ENCODE results near the gene BMP7.

BMP7 gene

DNA sequence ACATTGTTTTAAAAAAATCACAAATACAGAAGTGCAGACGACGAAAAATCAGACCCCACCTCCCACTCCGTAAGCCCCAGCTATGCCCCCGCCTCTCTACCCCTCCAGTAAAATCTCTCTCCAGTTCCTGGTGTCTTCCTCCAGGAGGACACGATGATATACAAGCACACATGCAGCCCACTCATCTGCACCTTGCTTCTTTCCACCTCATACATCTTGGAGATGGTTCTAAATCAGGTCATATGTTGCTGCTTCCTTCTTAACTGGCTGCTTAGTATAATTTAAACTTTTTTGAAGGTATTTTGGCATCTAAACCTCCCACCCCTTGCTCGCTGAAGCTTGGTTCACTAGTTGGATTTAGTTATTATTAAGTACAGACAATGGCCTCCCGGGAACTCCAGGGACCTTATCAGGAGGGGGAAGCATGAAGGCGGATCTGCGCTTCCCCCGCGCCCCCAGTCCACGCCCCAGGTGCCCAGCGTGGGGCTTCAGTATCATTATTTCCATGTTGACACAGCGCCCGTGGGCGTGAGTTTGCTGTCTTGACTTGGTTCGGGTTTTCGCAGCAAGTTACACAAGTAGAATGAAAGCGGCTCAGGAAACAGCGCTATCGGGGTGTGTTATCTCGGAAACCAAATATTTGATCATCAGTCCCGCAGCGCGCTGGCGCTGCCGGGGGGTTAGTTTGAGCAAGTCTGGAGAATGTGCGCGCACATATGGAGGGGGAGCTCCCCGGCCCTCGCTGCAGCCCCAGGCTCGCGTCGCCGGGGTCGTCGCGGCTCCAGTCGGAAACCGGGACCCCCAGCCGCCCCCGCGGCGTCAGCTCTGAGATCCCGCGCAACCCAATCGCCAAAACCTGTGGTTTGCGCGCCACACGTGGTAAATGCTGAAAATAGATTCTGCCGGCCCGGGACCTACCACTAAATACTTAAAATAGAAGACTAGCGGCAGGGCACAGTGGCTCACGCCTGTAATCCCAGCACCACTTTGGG, 2.3 kb downstream of the BMP7 start:
- Histone ChIP-seq H3K4me1 (ENCODE audit: control insufficient read depth in 1 of 2, insufficient read depth in 1 of 2, low read depth in 1 of 2, low read length in 1 of 2) (no peaks in the 10 kb centered on the region), H3K9me3 (no peaks in the 10 kb centered on the region), H3K4me3 (ENCODE audit: low read depth in 1 of 2, low read length in 1 of 2) (no peak overlapping the region), H3K27ac (no peak overlapping the region), H3K27me3 (peaks cover 100% of the 10 kb centered on the region), H3K36me3 (no peaks in the 10 kb centered on the region)
- TF ChIP-seq, protein P1, sequence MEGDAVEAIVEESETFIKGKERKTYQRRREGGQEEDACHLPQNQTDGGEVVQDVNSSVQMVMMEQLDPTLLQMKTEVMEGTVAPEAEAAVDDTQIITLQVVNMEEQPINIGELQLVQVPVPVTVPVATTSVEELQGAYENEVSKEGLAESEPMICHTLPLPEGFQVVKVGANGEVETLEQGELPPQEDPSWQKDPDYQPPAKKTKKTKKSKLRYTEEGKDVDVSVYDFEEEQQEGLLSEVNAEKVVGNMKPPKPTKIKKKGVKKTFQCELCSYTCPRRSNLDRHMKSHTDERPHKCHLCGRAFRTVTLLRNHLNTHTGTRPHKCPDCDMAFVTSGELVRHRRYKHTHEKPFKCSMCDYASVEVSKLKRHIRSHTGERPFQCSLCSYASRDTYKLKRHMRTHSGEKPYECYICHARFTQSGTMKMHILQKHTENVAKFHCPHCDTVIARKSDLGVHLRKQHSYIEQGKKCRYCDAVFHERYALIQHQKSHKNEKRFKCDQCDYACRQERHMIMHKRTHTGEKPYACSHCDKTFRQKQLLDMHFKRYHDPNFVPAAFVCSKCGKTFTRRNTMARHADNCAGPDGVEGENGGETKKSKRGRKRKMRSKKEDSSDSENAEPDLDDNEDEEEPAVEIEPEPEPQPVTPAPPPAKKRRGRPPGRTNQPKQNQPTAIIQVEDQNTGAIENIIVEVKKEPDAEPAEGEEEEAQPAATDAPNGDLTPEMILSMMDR (IDR thresholded peaks at IDR 0.05): no peak

- TF ChIP-seq, protein P1 (IDR thresholded peaks at IDR 0.05): no peak
- H3K4me1 ChIP-seq (ENCODE audit: control insufficient read depth in 1 of 2, insufficient read depth in 1 of 2, low read depth in 1 of 2, low read length in 1 of 2): no peaks in the 10 kb centered on the region
Observed at GRCh38 chr20:57262784-57263609, 3.4 kb downstream of the BMP7 start.

GRCh38 chr20:57262301-57262700, 4.1 kb downstream of the BMP7 start:
- Histone ChIP-seq H3K36me3 (no peaks in the 10 kb centered on the region), H3K27ac (no peak overlapping the region), H3K9me3 (no peaks in the 10 kb centered on the region), H3K27me3 (peaks cover 100% of the 10 kb centered on the region), H3K4me3 (ENCODE audit: low read depth in 1 of 2, low read length in 1 of 2) (no peak overlapping the region), H3K4me1 (ENCODE audit: control insufficient read depth in 1 of 2, insufficient read depth in 1 of 2, low read depth in 1 of 2, low read length in 1 of 2) (no peaks in the 10 kb centered on the region)
- TF ChIP-seq, protein P1 (IDR thresholded peaks at IDR 0.05): no peak

More at GRCh38 chr20:57262784-57263609, 3.4 kb downstream of the BMP7 start:
- Histone ChIP-seq H3K27me3 (peaks cover 100% of the 10 kb centered on the region), H3K9me3 (no peaks in the 10 kb centered on the region), H3K27ac (no peak overlapping the region), H3K4me3 (ENCODE audit: low read depth in 1 of 2, low read length in 1 of 2) (no peak overlapping the region), H3K36me3 (no peaks in the 10 kb centered on the region)

DNA sequence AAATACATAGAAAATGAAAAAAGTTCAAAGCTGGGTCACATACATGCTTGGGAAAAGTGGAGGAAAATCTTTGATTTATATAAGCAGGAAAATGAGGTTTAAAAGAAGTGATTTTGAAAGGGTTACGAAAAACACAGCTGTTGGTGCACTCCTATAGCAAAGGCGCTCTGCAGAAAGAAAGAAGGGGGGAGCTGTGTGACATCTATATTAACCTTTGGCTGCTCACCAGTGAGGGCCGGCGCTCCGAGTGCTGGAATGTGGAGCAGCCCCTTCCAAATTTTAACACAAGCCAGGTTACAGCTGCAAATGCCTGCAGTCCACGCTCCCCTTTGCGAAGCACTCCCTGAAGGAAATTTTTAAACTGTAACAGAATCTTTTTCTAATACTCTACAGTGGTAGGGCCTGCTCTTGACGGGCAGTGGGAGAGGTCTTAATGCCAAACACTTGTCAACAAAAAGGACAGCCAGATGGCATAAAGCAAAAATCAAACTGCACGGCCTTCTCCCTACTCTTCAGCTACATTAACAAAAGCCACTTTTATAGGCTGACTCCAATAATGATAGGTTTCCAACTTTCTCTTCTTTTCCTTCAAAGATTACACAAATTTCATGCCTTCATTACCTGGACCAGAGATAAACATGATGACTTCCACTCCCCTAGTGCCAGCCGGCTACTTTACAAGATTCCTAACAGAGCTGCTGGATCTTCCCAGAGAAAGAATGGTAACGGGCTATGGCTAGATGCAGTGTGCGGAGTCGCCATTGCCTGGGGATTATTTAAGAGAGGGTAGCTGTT, 4.8 kb downstream of the BMP7 start:
- TF ChIP-seq, protein P1 (IDR thresholded peaks at IDR 0.05): no peak
- Histone ChIP-seq H3K4me3 (ENCODE audit: low read depth in 1 of 2, low read length in 1 of 2) (no peak overlapping the region), H3K27me3 (peaks cover 97% of the 10 kb centered on the region), H3K27ac (no peak overlapping the region), H3K4me1 (ENCODE audit: control insufficient read depth in 1 of 2, insufficient read depth in 1 of 2, low read depth in 1 of 2, low read length in 1 of 2) (no peaks in the 10 kb centered on the region), H3K9me3 (no peaks in the 10 kb centered on the region), H3K36me3 (no peaks in the 10 kb centered on the region)

- Histone ChIP-seq H3K4me1 (ENCODE audit: control insufficient read depth in 1 of 2, insufficient read depth in 1 of 2, low read depth in 1 of 2, low read length in 1 of 2) (no peaks in the 10 kb centered on the region), H3K4me3 (ENCODE audit: low read depth in 1 of 2, low read length in 1 of 2) (no peak overlapping the region), H3K36me3 (no peaks in the 10 kb centered on the region), H3K9me3 (no peaks in the 10 kb centered on the region), H3K27me3 (peaks cover 96% of the 10 kb centered on the region), H3K27ac (no peak overlapping the region)
- TF ChIP-seq, protein P1 (IDR thresholded peaks at IDR 0.05): no peak
Observed at GRCh38 chr20:57260934-57261333, 5.5 kb downstream of the BMP7 start.

All from neutrophil (primary cell).